22Rv1 (cell line): Measurements from ENCODE around the gene FAM200B.

ENCODE experiments used
- CTCF ChIP-seq: fragments of 450-650 bp; IDR thresholded peaks from 2 replicates; pipeline ENCODE4 v1.5.1; 2017; ENCODE audit warnings: mild to moderate bottlenecking
- ZFX ChIP-seq: fragments of 450-650 bp; IDR thresholded peaks from 2 replicates; pipeline ENCODE4 v1.6.1; 2017; ENCODE audit warnings: antibody characterized with exemption, borderline replicate concordance

GRCh38 chr4:15670576-15670975, 11.1 kb upstream of the FAM200B start:
- TF ChIP-seq CTCF, result no peak
- no peak for TF ChIP-seq ZFX
